Cardiac fibroblast (primary cell): Measurements from ENCODE around the gene NAIF1.

ENCODE experiments used
- DNase-seq, 2 donors: peaks; one replicate each; pipeline versions ENCODE4 v3.0.0 to v3.0.0-alpha.2; 2010; ENCODE audit warnings: low read depth in 2 of 2
- H3K4me3 ChIP-seq, 2 donors: replicated peaks in 1 of 2; 1 replicate in 1 of 2; 2 replicates in 1 of 2; pipeline ENCODE4 v1.5.1; 2011; ENCODE audit warnings: low read depth in 2 of 2, low read length in 2 of 2, mild to moderate bottlenecking in 2 of 2, moderate library complexity in 1 of 2
- CTCF ChIP-seq: IDR thresholded peaks from one replicate; pipeline ENCODE4 v1.5.1; 2011; ENCODE audit warnings: low read depth, mild to moderate bottlenecking, low read length, inconsistent platforms

NAIF1 gene

GRCh38 chr9:128070874-128071273 is 3.8 kb upstream of the NAIF1 start:
- DNase-seq = no peak
- H3K4me3 ChIP-seq = no peak overlapping the region
- TF ChIP-seq CTCF = no peak

- no peak for DNase-seq
- peak overlapping the region; percentile 73 to 83 for H3K4me3 ChIP-seq
- no peak for TF ChIP-seq CTCF
Measured at GRCh38 chr9:128068386-128069205, 1.5 kb upstream of the NAIF1 start.

- DNase-seq = peak; percentile 99 to 100
- H3K4me3 ChIP-seq = peak within 1 kb of the TSS; percentile 73 to 83
- no peak for TF ChIP-seq CTCF
Measured at GRCh38 chr9:128067645-128068385, 695 bp upstream of the NAIF1 start, which contains the start of gene SLC25A25. TSS of gene SLC25A25 (plus strand) at chr9:128068232. CDS start at chr9:128068320, 88 bp downstream.

GRCh38 chr9:128065907-128066712 is 1.0 kb downstream of the NAIF1 start:
- DNase-seq = no peak
- TF ChIP-seq CTCF = no peak

GRCh38 chr9:128062846-128063831 is 4.0 kb downstream of the NAIF1 start:
- no peak for TF ChIP-seq CTCF
- H3K4me3 ChIP-seq = no peak overlapping the region
- no peak for DNase-seq

More at GRCh38 chr9:128065907-128066712, 1.0 kb downstream of the NAIF1 start:
- peak overlapping the region; percentile 46 to 58 for H3K4me3 ChIP-seq
